LNCAP (cell line): Measurements from ENCODE around the gene DAP.
A peak's percentile ranks its signal among the peaks of the same experiment; 100 is the strongest.

ENCODE experiments used
- TF ChIP-seq, protein P1 (sequence below): fragments of 450-650 bp; IDR thresholded peaks from 2 replicates; pipeline ENCODE4 v1.5.1; 2017; ENCODE audit warnings: mild to moderate bottlenecking

DAP gene

GRCh38 chr5:10703676-10704075 lies 57.4 kb downstream of the DAP start:
- TF ChIP-seq, protein P1, sequence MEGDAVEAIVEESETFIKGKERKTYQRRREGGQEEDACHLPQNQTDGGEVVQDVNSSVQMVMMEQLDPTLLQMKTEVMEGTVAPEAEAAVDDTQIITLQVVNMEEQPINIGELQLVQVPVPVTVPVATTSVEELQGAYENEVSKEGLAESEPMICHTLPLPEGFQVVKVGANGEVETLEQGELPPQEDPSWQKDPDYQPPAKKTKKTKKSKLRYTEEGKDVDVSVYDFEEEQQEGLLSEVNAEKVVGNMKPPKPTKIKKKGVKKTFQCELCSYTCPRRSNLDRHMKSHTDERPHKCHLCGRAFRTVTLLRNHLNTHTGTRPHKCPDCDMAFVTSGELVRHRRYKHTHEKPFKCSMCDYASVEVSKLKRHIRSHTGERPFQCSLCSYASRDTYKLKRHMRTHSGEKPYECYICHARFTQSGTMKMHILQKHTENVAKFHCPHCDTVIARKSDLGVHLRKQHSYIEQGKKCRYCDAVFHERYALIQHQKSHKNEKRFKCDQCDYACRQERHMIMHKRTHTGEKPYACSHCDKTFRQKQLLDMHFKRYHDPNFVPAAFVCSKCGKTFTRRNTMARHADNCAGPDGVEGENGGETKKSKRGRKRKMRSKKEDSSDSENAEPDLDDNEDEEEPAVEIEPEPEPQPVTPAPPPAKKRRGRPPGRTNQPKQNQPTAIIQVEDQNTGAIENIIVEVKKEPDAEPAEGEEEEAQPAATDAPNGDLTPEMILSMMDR: no peak

GRCh38 chr5:10702911-10703491 lies 58.0 kb downstream of the DAP start:
- TF ChIP-seq, protein P1: no peak

DNA sequence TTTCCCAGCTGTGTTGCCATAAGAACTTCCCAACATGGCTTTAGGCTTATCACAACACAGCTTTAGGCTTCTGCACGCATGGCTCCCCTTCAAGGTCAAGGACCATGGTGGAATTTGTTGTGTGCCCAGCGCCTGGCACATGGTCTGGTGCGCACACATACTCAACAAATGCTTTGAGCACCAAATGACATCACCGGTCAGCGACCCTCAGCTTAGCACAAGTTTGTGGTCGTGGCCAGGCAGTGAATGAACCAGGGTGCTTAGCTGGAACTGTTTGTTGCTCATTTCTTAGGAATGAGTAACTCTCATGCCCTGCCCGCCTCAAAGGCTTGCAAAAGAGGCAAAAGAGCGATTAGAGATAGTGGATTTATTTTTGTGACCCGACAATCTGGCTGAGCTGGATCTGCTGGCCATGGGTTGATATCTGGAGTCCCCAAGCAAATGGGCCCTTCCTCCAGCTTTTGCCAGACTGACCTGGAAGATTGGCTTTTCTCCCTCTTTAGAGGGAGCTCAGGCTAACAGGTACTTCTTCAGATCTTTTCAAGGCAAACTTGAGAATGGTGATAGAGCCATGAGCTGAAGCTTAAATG lies 58.9 kb downstream of the DAP start:
- TF ChIP-seq, protein P1: no peak

GRCh38 chr5:10701567-10702039 lies 59.4 kb downstream of the DAP start:
- TF ChIP-seq, protein P1: peak; percentile 63

- TF ChIP-seq, protein P1: no peak
Measured at GRCh38 chr5:10700516-10700915, 60.5 kb downstream of the DAP start.

- TF ChIP-seq, protein P1: no peak
Measured at GRCh38 chr5:10699987-10700386, 61.0 kb downstream of the DAP start.

DNA sequence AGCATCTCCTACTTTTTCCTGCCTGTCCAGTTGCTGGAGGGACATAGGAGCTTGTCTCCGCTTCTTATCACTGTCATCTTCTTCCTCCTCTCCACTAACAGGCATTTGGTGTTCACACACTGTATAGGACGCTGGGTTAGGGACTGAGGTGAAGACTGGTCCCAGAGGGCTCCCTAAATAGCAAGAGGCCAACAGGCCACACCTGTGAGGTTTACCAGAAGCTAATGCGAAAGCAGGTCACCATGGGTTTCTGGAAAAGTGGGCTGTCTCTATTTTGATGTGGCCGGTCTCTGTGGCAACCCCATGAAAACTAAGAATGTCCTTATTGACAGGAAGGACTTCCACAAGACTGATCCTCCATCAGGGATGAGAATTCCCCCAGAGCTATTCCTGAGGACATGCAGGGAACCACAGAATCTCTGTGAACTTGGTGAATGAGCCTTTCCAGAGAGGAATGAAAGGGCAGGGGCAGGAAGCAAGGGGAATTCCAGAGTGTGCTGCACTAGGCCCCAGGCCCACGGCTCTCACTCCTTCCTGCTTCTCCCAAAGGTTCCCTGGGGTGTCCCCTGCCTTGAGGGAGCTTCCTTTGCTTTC lies 61.7 kb downstream of the DAP start:
- TF ChIP-seq, protein P1: no peak
